Ovary (tissue), 3 donors: ENCODE results near the gene LZTFL1.

ENCODE experiments used
- POLR2A ChIP-seq: fragments of 450-650 bp; IDR thresholded peaks from one replicate; pipeline ENCODE4 v1.6.1; 2017; ENCODE audit warnings: antibody characterized with exemption, mild to moderate bottlenecking, moderate library complexity
- TF ChIP-seq, protein P1 (sequence below), 3 donors: fragments of 450-650 bp in 2 of 3; fragments of 200-600 bp in 1 of 3; IDR thresholded peaks; one replicate each; pipeline versions ENCODE4 v1.5.1 to v1.8.0; 2016 to 2022; ENCODE audit warnings: antibody characterized with exemption in 3 of 3, mild to moderate bottlenecking in 1 of 3
- donor health status: DM: no; HTN: no; CAD: no.

DNA sequence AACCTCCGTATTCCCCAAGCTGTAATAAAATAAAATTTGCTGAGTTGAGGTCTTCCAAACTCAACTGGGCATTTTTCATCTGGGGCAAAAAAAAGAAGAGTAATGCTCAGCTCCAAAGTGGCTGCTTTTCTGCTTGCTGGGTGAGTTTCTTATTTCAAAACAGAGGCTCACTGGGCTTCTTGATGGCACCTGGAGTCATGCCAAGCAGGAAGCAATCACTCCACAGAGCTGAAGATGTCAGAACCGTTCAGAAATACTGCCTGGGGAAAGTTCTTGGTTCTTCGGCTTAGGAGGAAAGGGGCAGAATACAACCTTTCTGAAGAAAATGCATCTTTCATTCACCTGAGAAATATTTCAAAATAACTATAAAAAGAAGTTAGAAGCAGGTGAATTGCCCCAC, 48.5 kb upstream of the LZTFL1 start:
- TF ChIP-seq, protein P1, sequence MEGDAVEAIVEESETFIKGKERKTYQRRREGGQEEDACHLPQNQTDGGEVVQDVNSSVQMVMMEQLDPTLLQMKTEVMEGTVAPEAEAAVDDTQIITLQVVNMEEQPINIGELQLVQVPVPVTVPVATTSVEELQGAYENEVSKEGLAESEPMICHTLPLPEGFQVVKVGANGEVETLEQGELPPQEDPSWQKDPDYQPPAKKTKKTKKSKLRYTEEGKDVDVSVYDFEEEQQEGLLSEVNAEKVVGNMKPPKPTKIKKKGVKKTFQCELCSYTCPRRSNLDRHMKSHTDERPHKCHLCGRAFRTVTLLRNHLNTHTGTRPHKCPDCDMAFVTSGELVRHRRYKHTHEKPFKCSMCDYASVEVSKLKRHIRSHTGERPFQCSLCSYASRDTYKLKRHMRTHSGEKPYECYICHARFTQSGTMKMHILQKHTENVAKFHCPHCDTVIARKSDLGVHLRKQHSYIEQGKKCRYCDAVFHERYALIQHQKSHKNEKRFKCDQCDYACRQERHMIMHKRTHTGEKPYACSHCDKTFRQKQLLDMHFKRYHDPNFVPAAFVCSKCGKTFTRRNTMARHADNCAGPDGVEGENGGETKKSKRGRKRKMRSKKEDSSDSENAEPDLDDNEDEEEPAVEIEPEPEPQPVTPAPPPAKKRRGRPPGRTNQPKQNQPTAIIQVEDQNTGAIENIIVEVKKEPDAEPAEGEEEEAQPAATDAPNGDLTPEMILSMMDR (IDR thresholded peaks at IDR 0.05) = no peak
- no peak for TF ChIP-seq POLR2A
